WERI-Rb-1 (cell line): ENCODE results near the gene TSHZ2.

Experiments
- DNase-seq: peaks from one replicate; pipeline ENCODE4 v3.0.0-alpha.2; 2020
- H3K27ac ChIP-seq: fragments of 250-450 bp; sonication (Bioruptor Pico); 2 replicates; pipeline ENCODE4 v1.5.1; 2020; ENCODE audit warnings: mild to moderate bottlenecking, moderate library complexity
- H3K27me3 ChIP-seq: fragments of 250-450 bp; sonication (Bioruptor Pico); 2 replicates; pipeline ENCODE4 v1.5.1; 2021; ENCODE audit warnings: mild to moderate bottlenecking, low read depth, moderate library complexity; ENCODE audit not compliant: insufficient read depth, severe bottlenecking
- H3K36me3 ChIP-seq: fragments of 250-450 bp; sonication (Bioruptor Pico); 2 replicates; pipeline ENCODE4 v1.5.1; 2020; ENCODE audit warnings: mild to moderate bottlenecking, moderate library complexity
- H3K4me3 ChIP-seq: 2 replicates; pipeline ENCODE4 v1.5.1; 2011; ENCODE audit warnings: low read depth, mild to moderate bottlenecking, control low read depth, low read length
- H3K9me3 ChIP-seq: fragments of 250-450 bp; sonication (Bioruptor Pico); 2 replicates; pipeline ENCODE4 v1.5.1; 2021; ENCODE audit warnings: mild to moderate bottlenecking, moderate library complexity; ENCODE audit not compliant: severe bottlenecking
- TF ChIP-seq, protein P1 (sequence below): IDR thresholded peaks from 2 replicates; pipeline ENCODE4 v1.5.1; 2011; ENCODE audit warnings: low read depth, mild to moderate bottlenecking, control low read depth, inconsistent platforms, low read length

TSHZ2 gene

DNA sequence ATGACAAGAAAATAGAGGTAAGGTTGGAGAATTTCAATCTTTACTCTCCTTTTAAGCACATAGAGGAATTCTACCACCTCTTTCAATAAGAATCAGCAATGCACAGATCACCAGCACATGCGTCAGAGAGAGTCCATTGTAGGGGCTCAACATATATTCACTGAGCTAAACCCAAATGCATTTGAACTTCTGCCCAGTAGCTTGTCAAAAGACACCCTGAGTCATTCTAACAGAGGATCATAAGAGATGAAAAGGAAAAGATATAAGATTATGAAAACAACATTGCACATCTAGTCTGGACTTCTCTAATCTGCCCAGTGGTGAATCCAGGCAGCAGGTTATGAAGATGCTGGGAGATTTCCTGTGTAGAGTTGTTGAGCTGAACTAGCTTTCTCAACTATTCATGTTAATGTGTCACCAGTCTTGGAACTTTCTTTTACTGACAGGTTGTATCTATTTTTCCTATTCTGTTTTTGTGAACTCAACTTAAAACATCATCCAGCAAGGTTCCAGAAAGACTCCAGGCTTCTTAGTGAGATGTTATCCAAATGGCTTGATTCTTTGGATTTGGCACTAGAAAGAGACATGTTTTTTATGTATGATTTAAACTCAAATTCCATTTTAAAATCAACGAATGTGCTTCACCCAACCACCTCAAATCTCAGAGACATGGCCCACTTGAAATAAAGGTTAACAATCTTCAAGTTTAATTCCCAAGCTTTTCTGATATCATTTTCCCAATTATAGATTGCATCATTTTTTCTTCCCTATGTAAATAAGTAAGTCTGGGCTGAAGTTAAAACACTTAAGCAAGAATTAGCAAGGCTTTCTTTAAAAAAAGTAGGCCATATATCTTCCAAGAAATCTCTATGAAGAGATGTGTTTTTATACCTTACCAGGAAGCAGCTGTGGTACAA is 89.3 kb downstream of the TSHZ2 start:
- H3K27ac ChIP-seq, result no peak overlapping the region
- DNase-seq, result no peak

DNA sequence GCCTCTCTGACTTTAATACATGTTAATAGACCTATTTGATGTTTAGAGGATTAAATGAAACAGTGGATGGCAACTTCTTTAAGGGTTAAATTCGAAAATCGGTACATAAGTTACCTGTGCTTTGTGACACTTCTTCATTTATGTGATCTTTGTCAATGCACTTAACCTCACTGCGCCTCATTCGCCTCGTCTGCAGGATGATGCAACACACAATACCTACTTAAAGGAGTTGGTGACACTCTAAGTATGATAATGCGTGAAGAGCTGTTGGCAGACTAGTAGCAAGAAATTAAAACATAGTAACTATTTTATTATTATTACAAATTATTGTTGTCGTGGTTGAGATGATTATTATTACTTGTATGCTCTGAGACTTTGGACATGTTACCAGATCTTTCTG is 92.8 kb downstream of the TSHZ2 start:
- Histone ChIP-seq H3K27ac (no peak overlapping the region), H3K27me3 (no peaks in the 10 kb centered on the region), H3K9me3 (peaks cover 12% of the 10 kb centered on the region), H3K36me3 (no peaks in the 10 kb centered on the region), H3K4me3 (no peak overlapping the region)
- TF ChIP-seq, protein P1, sequence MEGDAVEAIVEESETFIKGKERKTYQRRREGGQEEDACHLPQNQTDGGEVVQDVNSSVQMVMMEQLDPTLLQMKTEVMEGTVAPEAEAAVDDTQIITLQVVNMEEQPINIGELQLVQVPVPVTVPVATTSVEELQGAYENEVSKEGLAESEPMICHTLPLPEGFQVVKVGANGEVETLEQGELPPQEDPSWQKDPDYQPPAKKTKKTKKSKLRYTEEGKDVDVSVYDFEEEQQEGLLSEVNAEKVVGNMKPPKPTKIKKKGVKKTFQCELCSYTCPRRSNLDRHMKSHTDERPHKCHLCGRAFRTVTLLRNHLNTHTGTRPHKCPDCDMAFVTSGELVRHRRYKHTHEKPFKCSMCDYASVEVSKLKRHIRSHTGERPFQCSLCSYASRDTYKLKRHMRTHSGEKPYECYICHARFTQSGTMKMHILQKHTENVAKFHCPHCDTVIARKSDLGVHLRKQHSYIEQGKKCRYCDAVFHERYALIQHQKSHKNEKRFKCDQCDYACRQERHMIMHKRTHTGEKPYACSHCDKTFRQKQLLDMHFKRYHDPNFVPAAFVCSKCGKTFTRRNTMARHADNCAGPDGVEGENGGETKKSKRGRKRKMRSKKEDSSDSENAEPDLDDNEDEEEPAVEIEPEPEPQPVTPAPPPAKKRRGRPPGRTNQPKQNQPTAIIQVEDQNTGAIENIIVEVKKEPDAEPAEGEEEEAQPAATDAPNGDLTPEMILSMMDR, result no peak
- peak; percentile 42 for DNase-seq

More for the DNA sequence above, 89.3 kb downstream of the TSHZ2 start:
- TF ChIP-seq, protein P1, result no peak
- Histone ChIP-seq H3K27me3 (no peaks in the 10 kb centered on the region), H3K36me3 (no peaks in the 10 kb centered on the region), H3K4me3 (no peak overlapping the region), H3K9me3 (no peaks in the 10 kb centered on the region)

DNA sequence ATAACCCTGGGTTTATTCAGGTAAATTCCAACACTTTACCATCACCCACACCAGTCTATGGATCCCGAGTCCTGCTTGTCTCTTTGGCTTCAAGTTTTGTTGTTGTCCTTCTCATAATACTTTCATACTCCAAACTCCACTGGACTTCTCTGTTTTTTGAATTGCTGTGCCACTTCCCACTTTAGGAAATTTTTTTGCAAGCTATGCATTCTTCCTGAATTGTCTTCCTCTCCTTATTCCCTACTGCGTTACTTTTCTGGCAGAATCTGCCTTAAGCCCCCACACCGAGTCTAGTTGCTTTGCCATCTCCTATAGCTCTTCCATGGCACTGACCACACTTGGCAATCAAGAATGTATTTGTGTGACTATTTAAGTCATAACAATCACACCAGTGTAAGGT is 96.1 kb downstream of the TSHZ2 start:
- H3K27ac ChIP-seq, result no peak overlapping the region
- TF ChIP-seq, protein P1, result no peak
- no peaks in the 10 kb centered on the region for H3K36me3 ChIP-seq
- DNase-seq, result no peak
- no peaks in the 10 kb centered on the region for H3K27me3 ChIP-seq
- H3K4me3 ChIP-seq, result no peak overlapping the region
- H3K9me3 ChIP-seq, result peaks cover 12% of the 10 kb centered on the region

DNA sequence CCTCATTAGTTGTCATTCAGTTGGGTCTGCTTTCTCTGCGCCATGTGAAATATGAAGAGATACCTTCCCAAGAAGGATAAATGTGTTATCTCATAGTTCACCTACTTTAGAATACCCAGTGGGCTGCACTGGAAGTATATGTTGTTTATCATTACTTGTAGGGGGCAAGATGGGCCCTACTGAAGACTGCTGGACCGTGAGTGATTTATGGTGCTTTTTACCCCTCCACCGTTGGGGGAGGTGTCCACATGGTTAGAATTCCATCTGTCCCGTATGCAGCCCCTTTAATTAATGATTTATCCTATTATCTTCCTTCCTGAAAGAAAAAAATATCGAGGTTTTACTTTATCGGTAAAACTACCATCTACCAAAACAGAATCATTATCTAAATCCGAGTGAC is 97.0 kb downstream of the TSHZ2 start:
- Histone ChIP-seq H3K9me3 (peaks cover 12% of the 10 kb centered on the region), H3K36me3 (no peaks in the 10 kb centered on the region), H3K4me3 (no peak overlapping the region), H3K27ac (no peak overlapping the region), H3K27me3 (no peaks in the 10 kb centered on the region)
- DNase-seq, result peak; percentile 13
- TF ChIP-seq, protein P1, result no peak

DNA sequence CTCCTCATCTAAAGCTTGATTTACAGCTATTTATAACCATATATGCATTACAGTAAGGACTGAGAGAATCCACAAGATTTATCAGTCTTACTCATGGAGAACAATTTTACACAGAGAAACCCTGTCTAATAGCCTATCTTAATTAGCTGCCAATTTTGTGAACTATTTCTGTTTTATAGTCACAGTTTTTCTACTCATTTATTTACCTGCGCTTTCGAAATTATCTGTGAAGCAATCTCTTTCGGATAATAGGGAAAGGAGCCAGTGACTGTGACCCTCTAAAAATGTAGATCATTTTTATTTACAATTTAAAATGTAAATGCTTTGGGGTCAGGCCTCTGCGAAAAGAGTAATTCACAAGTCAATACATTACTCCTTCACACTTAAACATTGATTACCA is 98.1 kb downstream of the TSHZ2 start:
- Histone ChIP-seq H3K36me3 (no peaks in the 10 kb centered on the region), H3K9me3 (peaks cover 12% of the 10 kb centered on the region), H3K4me3 (no peak overlapping the region), H3K27ac (no peak overlapping the region), H3K27me3 (no peaks in the 10 kb centered on the region)
- TF ChIP-seq, protein P1, result no peak
- no peak for DNase-seq
